K562 treated with DMSO at 1 percent for 12 hours (cell line): ENCODE data around the gene OBP2B. TPM values are rescaled to one million over a fixed set of nuclear protein-coding genes. Genes with fewer than 3 reads are reported as not detected.

Experiments used
- total RNA-seq: library from RNA; unstranded; fragments of 300-600 nt; gene quantifications from 2 replicates; pipeline ENCODE4 v1.2.3, GENCODE V29; 2022; ENCODE audit not compliant: insufficient read depth

OBP2B gene
- total RNA-seq = not detected in 2 replicates

GRCh38 chr9:133208880-133209300, at the start of gene OBP2B:
OBP2B (minus strand) TSS chr9:133209250; CDS start chr9:133209199, 51 bp downstream.

DNA sequence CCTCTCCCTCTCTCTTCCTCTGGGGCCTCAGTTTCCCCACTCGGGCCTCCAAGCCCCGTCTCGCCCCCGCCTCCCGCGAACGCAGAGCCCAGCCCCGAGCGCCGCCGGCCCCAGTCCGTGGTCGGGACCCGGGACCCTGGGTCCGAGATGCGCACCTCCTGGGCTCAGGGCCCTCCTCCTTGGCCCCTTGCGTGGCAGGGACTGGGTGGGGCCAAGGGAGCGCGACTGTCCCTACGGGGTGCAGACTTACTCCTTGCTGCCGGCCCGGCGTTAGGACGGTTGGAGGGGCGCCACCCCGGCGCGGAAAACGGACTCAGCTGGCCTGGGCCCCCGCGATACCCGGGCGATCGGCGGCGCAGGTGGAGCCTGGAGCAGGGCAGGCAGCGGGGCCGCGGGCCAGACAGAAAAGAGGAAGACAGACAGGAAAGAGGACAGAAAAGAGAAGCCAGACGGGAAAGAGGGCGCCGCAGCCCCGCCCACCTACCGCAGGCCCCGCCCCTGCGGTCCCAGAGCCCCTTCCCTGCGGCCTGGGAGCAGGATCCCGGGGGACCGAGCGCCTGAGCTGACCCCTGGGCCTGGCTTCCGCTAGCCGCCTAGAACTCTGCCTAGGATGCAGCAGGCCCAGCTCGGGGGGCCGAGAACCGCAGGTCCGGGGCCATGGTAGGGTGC, 45.4 kb downstream of the OBP2B start, which contains the start of gene GBGT1:
Gene GBGT1 (minus strand): TSS at position 411 of the 669 bp plus-strand sequence. CDS start 1,502 bp downstream, outside the sequence.

Other genes with a start within 250 kb of the OBP2B start
- gene GFI1B, start 230.6 kb downstream of the OBP2B start, total RNA-seq = 52.8 and 56.5 TPM in 2 replicates
- 83.7 and 101 TPM in 2 replicates for gene GTF3C5, start 178.3 kb downstream of the OBP2B start, total RNA-seq
- gene CEL, start 147.3 kb downstream of the OBP2B start, total RNA-seq = 0.91 and 1.7 TPM in 2 replicates
- gene RALGDS, start 88.0 kb downstream of the OBP2B start, total RNA-seq = 30.9 and 43.2 TPM in 2 replicates
- 11.1 and 16.4 TPM in 2 replicates for gene GBGT1, start 45.3 kb downstream of the OBP2B start, total RNA-seq
- gene ABO, start 66.0 kb upstream of the OBP2B start, total RNA-seq = 2.8 and 9.1 TPM in 2 replicates
- 13.2 and 16.9 TPM in 2 replicates for gene SURF6, start 126.9 kb upstream of the OBP2B start, total RNA-seq
- 23.0 and 30.7 TPM in 2 replicates for gene MED22, start 138.9 kb upstream of the OBP2B start, total RNA-seq
- 5,716 and 6,453 TPM in 2 replicates for gene RPL7A, start 139.0 kb upstream of the OBP2B start, total RNA-seq
- 43.4 and 51.5 TPM in 2 replicates for gene SURF1, start 147.2 kb upstream of the OBP2B start, total RNA-seq
- gene SURF2, start 147.3 kb upstream of the OBP2B start, total RNA-seq = 43.8 and 66.8 TPM in 2 replicates
- 123 and 195 TPM in 2 replicates for gene SURF4, start 166.8 kb upstream of the OBP2B start, total RNA-seq
- 1.1 TPM in 1 of 2 replicates, not detected in the other for gene STKLD1, start 167.1 kb upstream of the OBP2B start, total RNA-seq
- 20.1 and 25.7 TPM in 2 replicates for gene REXO4, start 208.8 kb upstream of the OBP2B start, total RNA-seq
- 0.52 TPM in 1 of 2 replicates, not detected in the other for gene ADAMTS13, start 213.1 kb upstream of the OBP2B start, total RNA-seq